Measurements from ENCODE around the gene GALNT6.

GRCh38 chr12:51390891-51391282 lies 319 bp downstream of the GALNT6 start:
- TF ChIP-seq CTCF (IDR thresholded peaks at IDR 0.05) (no peak), POLR2A (IDR thresholded peaks at IDR 0.05) (no peak)

Data from lower leg skin (tissue), 3 donors.